Activated CD4-positive, CD25-positive, alpha-beta regulatory T cell (primary cell): Measurements from ENCODE around the gene C1QTNF2.

Experiments used
- DNase-seq, 4 experiments: peaks; one replicate each; lab custom pipeline; 2025; lab: John Stamatoyannopoulos, UW

The C1QTNF2 gene

GRCh38 chr5:160371294-160371693 is 868 bp upstream of the C1QTNF2 start:
- DNase-seq, result no peak

- no peak for DNase-seq
Measured at GRCh38 chr5:160370713-160371034, 248 bp upstream of the C1QTNF2 start.

- DNase-seq, result no peak
Measured at GRCh38 chr5:160367885-160368284, 2.5 kb downstream of the C1QTNF2 start.

GRCh38 chr5:160367261-160367660 is 3.2 kb downstream of the C1QTNF2 start:
- DNase-seq, result no peak

- DNase-seq, result no peak
Measured at GRCh38 chr5:160366230-160366629, 4.2 kb downstream of the C1QTNF2 start.

- no peak for DNase-seq
Measured at GRCh38 chr5:160363660-160364395, 6.6 kb downstream of the C1QTNF2 start.

GRCh38 chr5:160363211-160363610 is 7.2 kb downstream of the C1QTNF2 start:
- DNase-seq, result no peak

GRCh38 chr5:160361624-160362228 is 8.7 kb downstream of the C1QTNF2 start:
- DNase-seq, result no peak

- no peak for DNase-seq
Measured at GRCh38 chr5:160360310-160360709, 10.1 kb downstream of the C1QTNF2 start.

- no peak for DNase-seq
Measured at GRCh38 chr5:160359816-160360215, 10.6 kb downstream of the C1QTNF2 start.

GRCh38 chr5:160359242-160359641 is 11.2 kb downstream of the C1QTNF2 start:
- no peak for DNase-seq

- DNase-seq, result no peak
Measured at GRCh38 chr5:160357861-160358411, 12.5 kb downstream of the C1QTNF2 start.

- no peak for DNase-seq
Measured at GRCh38 chr5:160357394-160357793, 13.0 kb downstream of the C1QTNF2 start.

GRCh38 chr5:160356550-160357347 is 13.7 kb downstream of the C1QTNF2 start:
- no peak for DNase-seq

- no peak for DNase-seq
Measured at GRCh38 chr5:160354666-160355065, 15.8 kb downstream of the C1QTNF2 start.

- no peak for DNase-seq
Measured at GRCh38 chr5:160353379-160353778, 17.0 kb downstream of the C1QTNF2 start.

- no peak for DNase-seq
Measured at GRCh38 chr5:160352308-160352707, 18.1 kb downstream of the C1QTNF2 start.

- DNase-seq, result no peak
Measured at GRCh38 chr5:160349935-160350303, 20.5 kb downstream of the C1QTNF2 start.

- no peak for DNase-seq
Measured at GRCh38 chr5:160349249-160349934, 21.0 kb downstream of the C1QTNF2 start.

- no peak for DNase-seq
Measured at GRCh38 chr5:160348080-160348479, 22.3 kb downstream of the C1QTNF2 start.

GRCh38 chr5:160347448-160347847 is 23.0 kb downstream of the C1QTNF2 start:
- DNase-seq, result no peak

GRCh38 chr5:160342413-160342941 is 27.9 kb downstream of the C1QTNF2 start:
- no peak for DNase-seq
